ENCODE measurements around the gene WDR27. TPM values are rescaled to one million over a fixed set of nuclear protein-coding genes. Genes with fewer than 3 reads are reported as not detected.

Gene WDR27
- total and polyA plus RNA-seq, 10 of the 15 experiments (the other 5 are each of a cell fraction or from before 2014, with no cell fraction given), result 1.9 to 33.2 (median 19.0) TPM

GRCh38 chr6:169449221-169449620, 252.6 kb downstream of the WDR27 start (continued):
- TF ChIP-seq SIN3A (IDR thresholded peaks at IDR 0.05; ENCODE audit: low read depth, low read length) (no peak), KLF5 (IDR thresholded peaks at IDR 0.05; ENCODE audit: partially characterized antibody) (no peak), IRF4 (IDR thresholded peaks at IDR 0.05; ENCODE audit: low read depth, low read length) (no peak), SREBF2 (IDR thresholded peaks at IDR 0.05; ENCODE audit: low read length) (no peak)

DNA sequence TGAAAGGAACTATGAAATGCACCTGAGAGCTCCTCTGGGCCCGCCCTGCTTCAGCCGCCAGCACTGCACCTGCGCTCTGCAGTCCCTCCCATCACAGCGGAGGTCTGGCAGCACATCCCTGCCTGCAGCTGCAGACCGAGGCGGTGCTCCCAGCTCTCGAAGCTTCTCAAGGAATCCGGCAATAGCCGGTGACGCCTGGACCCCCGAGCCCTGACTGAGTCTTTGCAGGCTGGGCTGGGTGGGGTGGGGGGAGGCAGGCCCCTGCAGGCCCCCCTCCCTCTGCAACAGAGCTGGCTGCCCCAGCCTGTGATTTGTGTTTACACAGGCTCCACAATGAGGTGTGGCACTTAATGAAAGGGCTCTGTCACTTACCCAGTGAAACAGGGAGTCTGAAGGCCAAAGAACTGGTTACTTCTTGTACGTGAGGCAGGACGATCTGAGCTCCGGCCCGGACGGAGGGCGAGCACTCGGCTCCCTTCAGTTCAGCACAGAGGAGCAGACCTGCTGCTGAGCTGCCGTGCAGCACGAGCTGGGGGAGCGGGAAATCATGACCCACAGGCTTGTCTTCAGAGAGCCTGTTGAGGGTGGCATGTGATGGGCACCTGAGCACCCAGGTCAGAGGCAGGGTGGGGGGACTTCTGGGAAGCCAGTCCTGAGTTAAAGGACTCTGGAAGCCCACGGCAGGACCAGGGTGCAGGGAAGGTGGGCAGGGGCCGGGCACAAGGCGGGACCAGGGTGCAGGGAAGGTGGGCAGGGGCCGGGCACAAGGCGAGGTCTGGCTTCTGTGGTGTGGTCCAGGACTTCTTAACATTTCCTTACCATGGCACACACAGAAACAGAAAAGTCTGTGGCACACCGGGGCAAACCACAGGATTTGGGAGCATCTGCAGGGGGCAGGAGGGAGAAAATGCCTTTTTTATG, 255.9 kb downstream of the WDR27 start:
- ChIA-PET CTCF (interaction anchor here (1.5 kb wide), 1 partner anchor 10 kb away, joined by 3 read pairs; no protein-coding TSS in a partner anchor), SMC1A (ENCODE audit: uncharacterized antibody, unreplicated experiment) (interaction anchor here (1.4 kb wide), 1 partner anchor 8 kb away, joined by 4 read pairs; no protein-coding TSS in a partner anchor), POLR2A (no interaction called here), RAD21 (ENCODE audit: unreplicated experiment) (no interaction called here)
- H3K4me2 ChIP-seq (ENCODE audit: control insufficient read depth, insufficient read depth), result no peak overlapping the region
- 54% methylated on average over 27 of the region's 27 CpGs for WGBS (ENCODE audit: insufficient coverage, insufficient replicate concordance, low lambda C conversion rate, missing lambda C conversion rate)
- TF ChIP-seq, protein P1, sequence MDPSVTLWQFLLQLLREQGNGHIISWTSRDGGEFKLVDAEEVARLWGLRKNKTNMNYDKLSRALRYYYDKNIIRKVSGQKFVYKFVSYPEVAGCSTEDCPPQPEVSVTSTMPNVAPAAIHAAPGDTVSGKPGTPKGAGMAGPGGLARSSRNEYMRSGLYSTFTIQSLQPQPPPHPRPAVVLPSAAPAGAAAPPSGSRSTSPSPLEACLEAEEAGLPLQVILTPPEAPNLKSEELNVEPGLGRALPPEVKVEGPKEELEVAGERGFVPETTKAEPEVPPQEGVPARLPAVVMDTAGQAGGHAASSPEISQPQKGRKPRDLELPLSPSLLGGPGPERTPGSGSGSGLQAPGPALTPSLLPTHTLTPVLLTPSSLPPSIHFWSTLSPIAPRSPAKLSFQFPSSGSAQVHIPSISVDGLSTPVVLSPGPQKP (IDR thresholded peaks at IDR 0.05; ENCODE audit: low read depth, low read length), result no peak
- H3K79me2 ChIP-seq (ENCODE audit: control insufficient read depth, insufficient read depth, low read length), result no peaks in the 10 kb centered on the region
- no peaks in the 10 kb centered on the region for H3K36me3 ChIP-seq (ENCODE audit: control insufficient read depth in 2 of 2, insufficient read depth in 2 of 2, low read length in 1 of 2)
- no peak for FAIRE-seq
- intact Hi-C loops (cut with micrococcal nuclease; ENCODE audit: unreplicated experiment) (no loop called here), in situ Hi-C loops (cut with MboI) (no loop called here)
- no peaks in the 10 kb centered on the region for H3K27me3 ChIP-seq (replicated peaks in 1 of 2; ENCODE audit: control insufficient read depth in 2 of 2, insufficient read depth in 2 of 2, low read length in 1 of 2)
- no peaks in the 10 kb centered on the region for H4K20me1 ChIP-seq (ENCODE audit: control insufficient read depth, insufficient read depth)
- no TSS peak for BruUV-seq (replicated peaks)
- H3K9ac ChIP-seq (ENCODE audit: control insufficient read depth, insufficient read depth, low read length), result no peak overlapping the region
- no peak for DNase-seq (ENCODE audit: low read depth, low spot score)
- no peak overlapping the region for H3K4me3 ChIP-seq
- H3K4me1 ChIP-seq (ENCODE audit: control insufficient read depth, insufficient read depth, low read length), result no peaks in the 10 kb centered on the region
- ATAC-seq, result no peak
- no peak overlapping the region for H3K27ac ChIP-seq (ENCODE audit: control insufficient read depth, insufficient read depth)
- no peaks in the 10 kb centered on the region for H3K9me3 ChIP-seq (replicated peaks; ENCODE audit: control insufficient read depth, insufficient read depth, low read length)
- H2AFZ ChIP-seq (ENCODE audit: control insufficient read depth, low read depth, low read length), result no peak overlapping the region
